GM21360 (cell line): ENCODE measurements around the gene DPAGT1.

Experiments
- ATAC-seq: cut with Tn5 transposase; IDR thresholded peaks from one replicate; pipeline ENCODE4 v1.9.1; 2021; ENCODE audit warnings: mild to moderate bottlenecking, moderate library complexity; ENCODE audit not compliant: unreplicated experiment

The DPAGT1 gene

GRCh38 chr11:119095066-119095880 is 6.4 kb downstream of the DPAGT1 start:
- ATAC-seq: peak; percentile 69

- ATAC-seq: peak; percentile 31
Observed at GRCh38 chr11:119094816-119095065, 6.9 kb downstream of the DPAGT1 start.

- peak; percentile 15 for ATAC-seq
Observed at GRCh38 chr11:119093942-119094815, 7.5 kb downstream of the DPAGT1 start.

- ATAC-seq: no peak
Observed at GRCh38 chr11:119092880-119093842, 8.5 kb downstream of the DPAGT1 start.

GRCh38 chr11:119091966-119092879 is 9.4 kb downstream of the DPAGT1 start:
- no peak for ATAC-seq

- no peak for ATAC-seq
Observed at GRCh38 chr11:119091178-119091577, 10.5 kb downstream of the DPAGT1 start.

GRCh38 chr11:119089319-119089718 is 12.3 kb downstream of the DPAGT1 start:
- ATAC-seq: no peak

GRCh38 chr11:119088406-119088805 is 13.2 kb downstream of the DPAGT1 start:
- ATAC-seq: no peak

- no peak for ATAC-seq
Observed at GRCh38 chr11:119087747-119088241, 13.9 kb downstream of the DPAGT1 start.

- no peak for ATAC-seq
Observed at GRCh38 chr11:119087123-119087522, 14.5 kb downstream of the DPAGT1 start.

GRCh38 chr11:119085437-119085847 is 16.2 kb downstream of the DPAGT1 start:
- ATAC-seq: no peak

GRCh38 chr11:119084663-119085436 is 16.8 kb downstream of the DPAGT1 start, which contains the start of gene HMBS:
Gene HMBS (plus strand): TSS chr11:119084881. CDS start chr11:119085034, 153 bp downstream.
- peak; percentile 78 for ATAC-seq

- no peak for ATAC-seq
Observed at GRCh38 chr11:119081682-119082260, 19.9 kb downstream of the DPAGT1 start.

GRCh38 chr11:119078675-119079420 is 22.8 kb downstream of the DPAGT1 start:
- no peak for ATAC-seq

GRCh38 chr11:119077839-119078238 is 23.8 kb downstream of the DPAGT1 start:
- no peak for ATAC-seq

GRCh38 chr11:119067371-119068222 is 34.1 kb downstream of the DPAGT1 start, which contains the start of gene VPS11:
Gene VPS11 (plus strand): TSS chr11:119067818. CDS start chr11:119067824, 6 bp downstream.
- ATAC-seq: peak; percentile 87

- no peak for ATAC-seq
Observed at GRCh38 chr11:119065369-119065768, 36.3 kb downstream of the DPAGT1 start.
